Prostate gland (tissue), 2 donors: Measurements from ENCODE around the gene ATXN7L2. TPM values are rescaled to one million over a fixed set of nuclear protein-coding genes. Genes with fewer than 3 reads are reported as not detected.
A peak's percentile ranks its signal among the peaks of the same experiment; 100 is the strongest.

Source experiments
- DNase-seq: peaks from one replicate; pipeline ENCODE4 v3.0.0-alpha.2; 2019; ENCODE audit warnings: low spot score
- H3K27ac ChIP-seq, 2 donors: fragments of 200-600 bp; sonication (generic); 2 replicates each; pipeline ENCODE4 v1.5.1; 2017 to 2019
- H3K27me3 ChIP-seq: fragments of 200-600 bp; sonication (generic); replicated peaks from 2 replicates; pipeline ENCODE4 v1.5.1; 2019; ENCODE audit not compliant: insufficient read depth
- H3K36me3 ChIP-seq, 2 donors: fragments of 200-600 bp; sonication (generic); 1 replicate in 1 of 2; 2 replicates in 1 of 2; pipeline versions ENCODE4 v1.5.1 to v1.8.1; 2017 to 2019
- H3K4me1 ChIP-seq: fragments of 200-600 bp; sonication (generic); replicated peaks from 2 replicates; pipeline ENCODE4 v1.5.1; 2019
- H3K4me3 ChIP-seq, 2 donors: fragments of 200-600 bp; sonication (generic); 2 replicates each; pipeline ENCODE4 v1.5.1; 2017 to 2019
- H3K9me3 ChIP-seq: fragments of 200-600 bp; sonication (generic); 2 replicates; pipeline ENCODE4 v1.5.1; 2017
- POLR2A ChIP-seq: fragments of 450-650 bp; IDR thresholded peaks from one replicate; pipeline ENCODE4 v1.6.1; 2016; ENCODE audit warnings: antibody characterized with exemption, mild to moderate bottlenecking
- POLR2AphosphoS5 ChIP-seq: sonication (generic); formaldehyde crosslinking; IDR thresholded peaks from one replicate; pipeline ENCODE4 v1.6.1; 2017; ENCODE audit warnings: antibody characterized with exemption
- WGBS: methylation state at CpG from one replicate; pipeline ENCODE4 v1.1.5; 2018; 5-methylcytosine and 5-hydroxymethylcytosine counted together
- intact Hi-C: fragments of 100-400 bp; cut with DNase I; formaldehyde crosslinking; loops from one replicate; pipeline ENCODE4 v1.14.2; 2022
- total RNA-seq, 2 donors: library from RNA; depleted of rRNA; stranded (reverse); fragments of >200 nt; gene quantifications; one replicate each; pipeline ENCODE4 v1.1.0, GENCODE V29; 2016
- TF ChIP-seq, protein P1 (sequence below), 4 experiments: fragments of 200-600 bp in 2 of 4; fragments of 450-650 bp in 2 of 4; sonication (generic) in 2 of 4; IDR thresholded peaks; 1 replicate in 3 of 4; 2 replicates in 1 of 4; pipeline ENCODE4 v1.5.1; 2016 to 2019; ENCODE audit warnings: antibody characterized with exemption in 4 of 4, mild to moderate bottlenecking in 2 of 4, moderate library complexity in 2 of 4

ATXN7L2 gene
- total RNA-seq, 2 donors from 2014 or later: 3.0 to 29.4 TPM

DNA sequence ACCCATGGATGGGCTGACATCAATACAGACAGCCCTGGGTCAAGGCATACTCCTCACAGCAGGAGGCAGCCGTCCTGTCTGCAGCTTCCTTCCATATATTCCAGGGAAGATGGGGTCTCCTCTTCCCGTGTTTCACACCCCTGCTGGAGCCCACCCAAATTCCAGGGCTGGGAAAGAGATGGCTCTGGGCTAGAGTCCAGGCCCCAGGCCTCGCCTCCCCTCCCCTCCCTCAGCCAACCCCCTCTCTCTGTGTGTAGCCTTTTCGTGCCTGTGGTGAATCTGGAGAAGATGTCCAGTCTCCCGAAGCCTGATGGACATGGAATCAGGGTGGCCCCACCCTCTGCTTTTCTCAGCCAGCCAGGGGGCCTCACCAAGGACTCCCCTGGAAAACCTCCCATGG is 3.6 kb downstream of the ATXN7L2 start:
- Histone ChIP-seq H3K4me3 (no peak overlapping the region), H3K9me3 (no peaks in the 10 kb centered on the region), H3K27ac (no peak overlapping the region), H3K4me1 (peaks cover 7% of the 10 kb centered on the region), H3K36me3 (no peaks in the 10 kb centered on the region), H3K27me3 (no peaks in the 10 kb centered on the region)
- WGBS: 59% methylated on average over 5 of the region's 5 CpGs
- no peak for TF ChIP-seq POLR2AphosphoS5
- TF ChIP-seq, protein P1, sequence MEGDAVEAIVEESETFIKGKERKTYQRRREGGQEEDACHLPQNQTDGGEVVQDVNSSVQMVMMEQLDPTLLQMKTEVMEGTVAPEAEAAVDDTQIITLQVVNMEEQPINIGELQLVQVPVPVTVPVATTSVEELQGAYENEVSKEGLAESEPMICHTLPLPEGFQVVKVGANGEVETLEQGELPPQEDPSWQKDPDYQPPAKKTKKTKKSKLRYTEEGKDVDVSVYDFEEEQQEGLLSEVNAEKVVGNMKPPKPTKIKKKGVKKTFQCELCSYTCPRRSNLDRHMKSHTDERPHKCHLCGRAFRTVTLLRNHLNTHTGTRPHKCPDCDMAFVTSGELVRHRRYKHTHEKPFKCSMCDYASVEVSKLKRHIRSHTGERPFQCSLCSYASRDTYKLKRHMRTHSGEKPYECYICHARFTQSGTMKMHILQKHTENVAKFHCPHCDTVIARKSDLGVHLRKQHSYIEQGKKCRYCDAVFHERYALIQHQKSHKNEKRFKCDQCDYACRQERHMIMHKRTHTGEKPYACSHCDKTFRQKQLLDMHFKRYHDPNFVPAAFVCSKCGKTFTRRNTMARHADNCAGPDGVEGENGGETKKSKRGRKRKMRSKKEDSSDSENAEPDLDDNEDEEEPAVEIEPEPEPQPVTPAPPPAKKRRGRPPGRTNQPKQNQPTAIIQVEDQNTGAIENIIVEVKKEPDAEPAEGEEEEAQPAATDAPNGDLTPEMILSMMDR (IDR thresholded peaks at IDR 0.05): no peak
- no peak for TF ChIP-seq POLR2A
- no peak for DNase-seq
- intact Hi-C loops: no loop called here

- 72% methylated on average over 5 of the region's 5 CpGs for WGBS
- H3K9me3 ChIP-seq: no peaks in the 10 kb centered on the region
- no peak overlapping the region for H3K27ac ChIP-seq
- TF ChIP-seq, protein P1 (IDR thresholded peaks at IDR 0.05): no peak
- TF ChIP-seq POLR2AphosphoS5: no peak
- intact Hi-C loops: no loop called here
- no peak overlapping the region for H3K4me3 ChIP-seq
- peaks cover 7% of the 10 kb centered on the region for H3K4me1 ChIP-seq
- H3K36me3 ChIP-seq: no peaks in the 10 kb centered on the region
- no peak for DNase-seq
- H3K27me3 ChIP-seq: no peaks in the 10 kb centered on the region
Measured at GRCh38 chr1:109488201-109488600, 4.5 kb downstream of the ATXN7L2 start.

- Histone ChIP-seq H3K27me3 (no peaks in the 10 kb centered on the region), H3K4me1 (peaks cover 7% of the 10 kb centered on the region), H3K27ac (no peak overlapping the region), H3K36me3 (no peaks in the 10 kb centered on the region), H3K4me3 (no peak overlapping the region), H3K9me3 (no peaks in the 10 kb centered on the region)
- TF ChIP-seq POLR2A (no peak), POLR2AphosphoS5 (no peak)
- TF ChIP-seq, protein P1 (IDR thresholded peaks at IDR 0.05): no peak
- intact Hi-C loops: no loop called here
- WGBS: 91% methylated on average over 12 of the region's 12 CpGs
- no peak for DNase-seq
Measured at GRCh38 chr1:109488696-109489095, 5.0 kb downstream of the ATXN7L2 start.

DNA sequence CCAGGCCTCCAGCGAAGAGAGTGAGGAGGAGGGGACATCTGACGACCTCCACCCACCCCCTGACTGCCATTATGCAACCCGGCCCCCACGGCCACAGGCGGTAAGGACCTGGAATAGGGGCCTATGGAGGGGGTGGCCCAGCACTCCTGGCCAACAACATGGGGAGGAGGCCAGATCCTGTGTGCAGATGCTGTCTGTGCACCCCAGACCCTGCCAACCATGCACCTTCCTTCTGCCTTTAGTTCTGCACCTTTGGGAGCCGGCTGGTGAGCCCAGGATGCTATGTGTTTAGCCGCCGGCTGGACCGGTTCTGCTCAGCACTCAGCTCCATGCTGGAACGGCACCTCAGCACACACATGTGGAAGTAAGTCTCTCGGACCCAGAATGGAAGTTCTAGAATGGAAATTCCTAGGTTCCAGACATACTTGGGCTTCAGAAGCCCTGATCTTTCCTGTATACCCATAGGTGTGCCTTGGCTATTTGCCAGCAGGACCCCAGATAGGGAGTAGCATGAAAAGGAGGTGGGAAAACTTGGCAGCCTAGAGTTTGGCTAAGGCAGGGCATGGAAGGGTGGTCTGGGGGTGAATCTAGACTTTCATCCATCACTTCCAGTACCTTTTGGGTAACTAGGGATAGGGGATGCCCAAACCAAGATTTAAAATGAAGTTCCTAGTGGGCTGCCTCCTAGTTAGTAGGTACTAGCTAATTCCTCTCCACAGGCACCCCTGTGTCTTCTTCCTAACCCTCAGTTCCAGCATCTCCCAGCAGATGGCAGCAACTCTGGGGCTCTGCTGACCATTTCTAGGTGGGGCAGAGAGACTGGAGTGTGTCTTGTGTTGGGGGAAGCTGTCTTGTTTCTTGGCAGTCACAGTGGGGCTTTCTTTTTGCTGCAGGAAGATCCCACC is 6.6 kb downstream of the ATXN7L2 start:
- 77% methylated on average over 6 of the region's 11 CpGs for WGBS
- Histone ChIP-seq H3K36me3 (no peaks in the 10 kb centered on the region), H3K27me3 (no peaks in the 10 kb centered on the region), H3K9me3 (no peaks in the 10 kb centered on the region), H3K4me3 (no peak overlapping the region), H3K27ac (no peak overlapping the region), H3K4me1 (peaks cover 8% of the 10 kb centered on the region)
- TF ChIP-seq POLR2A (no peak), POLR2AphosphoS5 (peak; percentile 32)
- TF ChIP-seq, protein P1 (IDR thresholded peaks at IDR 0.05): peak; percentile 45 to 82 (median 70)
- intact Hi-C loops: no loop called here
- DNase-seq: peak; percentile 54

GRCh38 chr1:109490934-109491302 is 7.2 kb downstream of the ATXN7L2 start:
- Histone ChIP-seq H3K36me3 (no peaks in the 10 kb centered on the region), H3K4me1 (peaks cover 8% of the 10 kb centered on the region), H3K9me3 (no peaks in the 10 kb centered on the region), H3K27me3 (no peaks in the 10 kb centered on the region), H3K4me3 (no peak overlapping the region), H3K27ac (no peak overlapping the region)
- intact Hi-C loops: no loop called here
- 89% methylated on average over 11 of the region's 11 CpGs for WGBS
- no peak for DNase-seq
- TF ChIP-seq POLR2A (no peak), POLR2AphosphoS5 (no peak)
- TF ChIP-seq, protein P1 (IDR thresholded peaks at IDR 0.05): no peak
